Neural progenitor cell (in vitro differentiated cells): ENCODE data around the gene TNIP1.

Source experiments
- CTCF ChIP-seq: fragments of 200-600 bp; sonication (generic); IDR thresholded peaks from 2 replicates; pipeline ENCODE4 v1.5.1; 2017; ENCODE audit warnings: antibody characterized with exemption, mild to moderate bottlenecking
- EZH2 ChIP-seq: fragments of 200-600 bp; sonication (generic); IDR thresholded peaks from 2 replicates; pipeline ENCODE4 v1.6.1; 2017; ENCODE audit warnings: antibody characterized with exemption, mild to moderate bottlenecking, moderate library complexity
- EZH2phosphoT487 ChIP-seq: fragments of 200-600 bp; sonication (generic); IDR thresholded peaks from 2 replicates; pipeline ENCODE4 v1.6.1; 2017; ENCODE audit warnings: antibody characterized with exemption

- TF ChIP-seq EZH2phosphoT487 (no peak), CTCF (peak; percentile 89), EZH2 (no peak)
Observed at GRCh38 chr5:151051066-151051930, 29.5 kb downstream of the TNIP1 start.
